HEK293T (cell line): Measurements from ENCODE around the gene CRTAC1.

Source experiments
- CTCF ChIA-PET: fragments of 350-600 bp; formaldehyde crosslinking; extraction: SDS; loops from one replicate; lab custom pipeline; 2021; ENCODE audit warnings: antibody characterized with exemption, inconsistent platforms; lab: Yijun Ruan, JAX
- POLR2A ChIA-PET: fragments of 350-600 bp; formaldehyde crosslinking; extraction: SDS; loops from one replicate; lab custom pipeline; 2020; ENCODE audit warnings: antibody characterized with exemption, inconsistent platforms; lab: Yijun Ruan, JAX
- DNase-seq: peaks from one replicate; pipeline ENCODE4 v3.0.0; 2012; ENCODE audit warnings: mixed read lengths; ENCODE audit errors: extremely low spot score
- ARNT ChIP-seq: fragments of 450-650 bp; IDR thresholded peaks from 2 replicates; pipeline ENCODE4 v1.6.1; 2017; ENCODE audit warnings: mild to moderate bottlenecking
- BHLHE40 ChIP-seq: fragments of 450-650 bp; IDR thresholded peaks from 2 replicates; pipeline ENCODE4 v1.6.1; 2016; ENCODE audit warnings: mild to moderate bottlenecking, moderate library complexity, borderline replicate concordance
- CTBP1 ChIP-seq: fragments of 450-650 bp; IDR thresholded peaks from 2 replicates; pipeline ENCODE4 v1.6.1; 2016; ENCODE audit warnings: borderline replicate concordance
- ELF4 ChIP-seq: fragments of 450-650 bp; IDR thresholded peaks from 2 replicates; pipeline ENCODE4 v1.6.1; 2017; ENCODE audit warnings: antibody characterized with exemption
- FOXA1 ChIP-seq: fragments of 450-650 bp; IDR thresholded peaks from 2 replicates; pipeline ENCODE4 v1.6.1; 2016; ENCODE audit warnings: mild to moderate bottlenecking
- FOXK2 ChIP-seq: fragments of 450-650 bp; IDR thresholded peaks from 2 replicates; pipeline ENCODE4 v1.6.1; 2016; ENCODE audit warnings: mild to moderate bottlenecking
- FOXM1 ChIP-seq: fragments of 450-650 bp; IDR thresholded peaks from 2 replicates; pipeline ENCODE4 v1.6.1; 2017; ENCODE audit warnings: mild to moderate bottlenecking, borderline replicate concordance
- HDGF ChIP-seq: fragments of 450-650 bp; IDR thresholded peaks from 2 replicates; pipeline ENCODE4 v1.6.1; 2017; ENCODE audit warnings: antibody characterized with exemption, borderline replicate concordance
- L3MBTL2 ChIP-seq: fragments of 450-650 bp; conservative IDR thresholded peaks from 2 replicates; pipeline ENCODE4 v1.6.1; 2016; ENCODE audit warnings: mild to moderate bottlenecking
- LEF1 ChIP-seq: fragments of 450-650 bp; IDR thresholded peaks from 2 replicates; pipeline ENCODE4 v1.6.1; 2017; ENCODE audit warnings: mild to moderate bottlenecking, borderline replicate concordance
- NFRKB ChIP-seq: fragments of 450-650 bp; IDR thresholded peaks from 2 replicates; pipeline ENCODE4 v1.6.1; 2016; ENCODE audit warnings: mild to moderate bottlenecking, moderate library complexity
- PKNOX1 ChIP-seq: fragments of 450-650 bp; IDR thresholded peaks from 2 replicates; pipeline ENCODE4 v1.6.1; 2016
- SP1 ChIP-seq: fragments of 450-650 bp; IDR thresholded peaks from 2 replicates; pipeline ENCODE4 v1.6.1; 2017
- SUZ12 ChIP-seq: fragments of 450-650 bp; IDR thresholded peaks from 2 replicates; pipeline ENCODE4 v1.6.1; 2016; ENCODE audit warnings: mild to moderate bottlenecking
- TARDBP ChIP-seq: fragments of 450-650 bp; IDR thresholded peaks from 2 replicates; pipeline ENCODE4 v1.6.1; 2016
- ZNF384 ChIP-seq: fragments of 450-650 bp; IDR thresholded peaks from 2 replicates; pipeline ENCODE4 v1.6.1; 2016

The CRTAC1 gene

GRCh38 chr10:97999923-98000248 lies 30.5 kb downstream of the CRTAC1 start:
- POLR2A ChIA-PET = no interaction called here
- no peak for TF ChIP-seq ELF4
- DNase-seq = no peak
- CTCF ChIA-PET = no interaction called here

GRCh38 chr10:97999066-97999922 lies 31.1 kb downstream of the CRTAC1 start:
- TF ChIP-seq FOXK2 (no peak), FOXA1 (no peak)
- POLR2A ChIA-PET = interaction anchor here (0.6 kb wide), 1 partner anchor 29 kb away, joined by 3 read pairs; no protein-coding TSS in a partner anchor
- DNase-seq = no peak
- CTCF ChIA-PET = no interaction called here

- CTCF ChIA-PET = no interaction called here
- TF ChIP-seq FOXM1 (no peak), SUZ12 (no peak), PKNOX1 (no peak), L3MBTL2 (no peak), FOXK2 (no peak)
- POLR2A ChIA-PET = no interaction called here
- DNase-seq = peak; percentile 58
Measured at GRCh38 chr10:97991871-97992270, 38.5 kb downstream of the CRTAC1 start.

GRCh38 chr10:97981816-97982215 lies 48.6 kb downstream of the CRTAC1 start:
- POLR2A ChIA-PET = no interaction called here
- TF ChIP-seq TARDBP = no peak
- no peak for TF ChIP-seq FOXM1
- TF ChIP-seq CTBP1 = no peak
- no peak for TF ChIP-seq ARNT
- TF ChIP-seq BHLHE40 = no peak
- no peak for TF ChIP-seq FOXK2
- TF ChIP-seq HDGF = no peak
- TF ChIP-seq LEF1 = no peak
- no peak for TF ChIP-seq PKNOX1
- no peak for TF ChIP-seq NFRKB
- no peak for TF ChIP-seq SUZ12
- TF ChIP-seq ELF4 = no peak
- no peak for TF ChIP-seq FOXA1
- no peak for TF ChIP-seq ZNF384
- TF ChIP-seq L3MBTL2 = no peak
- no peak for TF ChIP-seq SP1
- CTCF ChIA-PET = no interaction called here
- DNase-seq = no peak

- POLR2A ChIA-PET = no interaction called here
- no peak for TF ChIP-seq SP1
- TF ChIP-seq ELF4 = no peak
- no peak for TF ChIP-seq ZNF384
- no peak for TF ChIP-seq HDGF
- TF ChIP-seq LEF1 = no peak
- TF ChIP-seq PKNOX1 = no peak
- TF ChIP-seq L3MBTL2 = no peak
- TF ChIP-seq CTBP1 = no peak
- TF ChIP-seq TARDBP = no peak
- TF ChIP-seq ARNT = no peak
- TF ChIP-seq SUZ12 = no peak
- TF ChIP-seq NFRKB = no peak
- CTCF ChIA-PET = no interaction called here
- no peak for DNase-seq
Measured at GRCh38 chr10:97977673-97978072, 52.7 kb downstream of the CRTAC1 start.

- POLR2A ChIA-PET = no interaction called here
- no peak for DNase-seq
- CTCF ChIA-PET = no interaction called here
- TF ChIP-seq FOXK2 = no peak
- no peak for TF ChIP-seq TARDBP
- no peak for TF ChIP-seq HDGF
- no peak for TF ChIP-seq FOXA1
- TF ChIP-seq ZNF384 = no peak
- TF ChIP-seq SUZ12 = no peak
Measured at GRCh38 chr10:97975598-97975997, 54.8 kb downstream of the CRTAC1 start.
